Measurements from ENCODE around the gene MAP3K3.

Gene MAP3K3

GRCh38 chr17:63694229-63694949 is 72.2 kb downstream of the MAP3K3 start:
- no peak for DNase-seq (ENCODE audit: low read depth)

- DNase-seq (ENCODE audit: low read depth), result no peak
Measured at GRCh38 chr17:63694950-63695773, 72.9 kb downstream of the MAP3K3 start.

GRCh38 chr17:63695889-63696288 is 73.7 kb downstream of the MAP3K3 start:
- no peak for DNase-seq (ENCODE audit: low read depth)

GRCh38 chr17:63696381-63696961 is 74.3 kb downstream of the MAP3K3 start:
- DNase-seq (ENCODE audit: low read depth), result no peak

- peak; percentile 69 for DNase-seq (ENCODE audit: low read depth)
Measured at GRCh38 chr17:63697341-63698286, 75.4 kb downstream of the MAP3K3 start.

GRCh38 chr17:63698381-63698885 is 76.2 kb downstream of the MAP3K3 start:
- no peak for DNase-seq (ENCODE audit: low read depth)

GRCh38 chr17:63698886-63699637 is 76.8 kb downstream of the MAP3K3 start:
- DNase-seq (ENCODE audit: low read depth), result peak; percentile 74

- peak; percentile 81 for DNase-seq (ENCODE audit: low read depth)
Measured at GRCh38 chr17:63699638-63700527, 77.7 kb downstream of the MAP3K3 start, which contains the start of gene LIMD2. LIMD2 (minus strand) TSS chr17:63700125; CDS start chr17:63699298, 827 bp downstream.

GRCh38 chr17:63700528-63701455 is 78.6 kb downstream of the MAP3K3 start:
- DNase-seq (ENCODE audit: low read depth), result no peak

- DNase-seq (ENCODE audit: low read depth), result no peak
Measured at GRCh38 chr17:63701456-63701820, 79.2 kb downstream of the MAP3K3 start.

GRCh38 chr17:63701868-63702720 is 79.9 kb downstream of the MAP3K3 start:
- DNase-seq (ENCODE audit: low read depth), result peak; percentile 70

GRCh38 chr17:63702721-63703015 is 80.5 kb downstream of the MAP3K3 start:
- DNase-seq (ENCODE audit: low read depth), result no peak

- no peak for DNase-seq (ENCODE audit: low read depth)
Measured at GRCh38 chr17:63703029-63703428, 80.8 kb downstream of the MAP3K3 start.

- DNase-seq (ENCODE audit: low read depth), result no peak
Measured at GRCh38 chr17:63703556-63704258, 81.5 kb downstream of the MAP3K3 start.

- DNase-seq (ENCODE audit: low read depth), result no peak
Measured at GRCh38 chr17:63704259-63704576, 82.0 kb downstream of the MAP3K3 start.

- no peak for DNase-seq (ENCODE audit: low read depth)
Measured at GRCh38 chr17:63704836-63705235, 82.6 kb downstream of the MAP3K3 start.

GRCh38 chr17:63705657-63706056 is 83.4 kb downstream of the MAP3K3 start:
- no peak for DNase-seq (ENCODE audit: low read depth)

Data from stimulated activated CD4-positive, alpha-beta T cell treated with anti-CD3 and anti-CD28 coated beads, Interleukin-2, amount 100 ng/mL, for 4 hours (primary cell).